ENCODE measurements around the gene WDR38. TPM values are rescaled to one million over a fixed set of nuclear protein-coding genes. Genes with fewer than 3 reads are reported as not detected.

Gene WDR38
- total and polyA plus RNA-seq, 4 donors, result not detected

- Histone ChIP-seq H3K27me3 (ENCODE audit: control insufficient read depth in 4 of 4, insufficient read depth in 4 of 4, low read length in 3 of 4) (no peaks in the 10 kb centered on the region), H3K4me1 (ENCODE audit: control insufficient read depth in 4 of 4, insufficient read depth in 4 of 4, low read length in 3 of 4) (peaks cover 0 to 31% (median 15%) of the 10 kb centered on the region in 4 donors), H3K4me3 (ENCODE audit: low read depth in 1 of 3, low read length in 3 of 3) (no peak overlapping the region), H3K36me3 (ENCODE audit: control insufficient read depth in 4 of 4, insufficient read depth in 3 of 4, low read depth in 1 of 4, low read length in 3 of 4) (peaks cover 4 to 21% (median 18%) of the 10 kb centered on the region in 4 donors), H3K9me3 (ENCODE audit: control insufficient read depth in 4 of 4, low read length in 3 of 4) (no peaks in the 10 kb centered on the region), H3K9ac (ENCODE audit: low read depth in 1 of 2, low read length in 2 of 2) (no peak overlapping the region), H3K27ac (ENCODE audit: low read depth in 1 of 2, low read length in 2 of 2) (peak overlapping the region in 1 of 2 donors; percentile 10)
- 73% methylated on average over 7 of the region's 7 CpGs for WGBS
- no peak for TF ChIP-seq MAX (IDR thresholded peaks at IDR 0.05)
- no peak for TF ChIP-seq GABPA (IDR thresholded peaks at IDR 0.05 in 1 of 2, conservative IDR thresholded peaks at IDR 0.05 in 1 of 2)
- TF ChIP-seq JUND (IDR thresholded peaks at IDR 0.05), result no peak
- no peak for TF ChIP-seq HNF4A (conservative IDR thresholded peaks at IDR 0.05)
- no peak for TF ChIP-seq RAD21 (IDR thresholded peaks at IDR 0.05)
- TF ChIP-seq REST (IDR thresholded peaks at IDR 0.05), result no peak
- TF ChIP-seq, protein P1, sequence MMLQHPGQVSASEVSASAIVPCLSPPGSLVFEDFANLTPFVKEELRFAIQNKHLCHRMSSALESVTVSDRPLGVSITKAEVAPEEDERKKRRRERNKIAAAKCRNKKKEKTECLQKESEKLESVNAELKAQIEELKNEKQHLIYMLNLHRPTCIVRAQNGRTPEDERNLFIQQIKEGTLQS (IDR thresholded peaks at IDR 0.05), result no peak
- TF ChIP-seq SP1 (IDR thresholded peaks at IDR 0.05), result no peak
- no peak for TF ChIP-seq TAF1 (conservative IDR thresholded peaks at IDR 0.05)
- no peak for TF ChIP-seq EGR1 (IDR thresholded peaks at IDR 0.05; ENCODE audit: low read depth in 2 of 2)
- TF ChIP-seq RXRA (IDR thresholded peaks at IDR 0.05), result no peak
- no peak for TF ChIP-seq YY1 (IDR thresholded peaks at IDR 0.05)
- TF ChIP-seq FOXA2 (IDR thresholded peaks at IDR 0.05), result no peak
- TF ChIP-seq, protein P2, sequence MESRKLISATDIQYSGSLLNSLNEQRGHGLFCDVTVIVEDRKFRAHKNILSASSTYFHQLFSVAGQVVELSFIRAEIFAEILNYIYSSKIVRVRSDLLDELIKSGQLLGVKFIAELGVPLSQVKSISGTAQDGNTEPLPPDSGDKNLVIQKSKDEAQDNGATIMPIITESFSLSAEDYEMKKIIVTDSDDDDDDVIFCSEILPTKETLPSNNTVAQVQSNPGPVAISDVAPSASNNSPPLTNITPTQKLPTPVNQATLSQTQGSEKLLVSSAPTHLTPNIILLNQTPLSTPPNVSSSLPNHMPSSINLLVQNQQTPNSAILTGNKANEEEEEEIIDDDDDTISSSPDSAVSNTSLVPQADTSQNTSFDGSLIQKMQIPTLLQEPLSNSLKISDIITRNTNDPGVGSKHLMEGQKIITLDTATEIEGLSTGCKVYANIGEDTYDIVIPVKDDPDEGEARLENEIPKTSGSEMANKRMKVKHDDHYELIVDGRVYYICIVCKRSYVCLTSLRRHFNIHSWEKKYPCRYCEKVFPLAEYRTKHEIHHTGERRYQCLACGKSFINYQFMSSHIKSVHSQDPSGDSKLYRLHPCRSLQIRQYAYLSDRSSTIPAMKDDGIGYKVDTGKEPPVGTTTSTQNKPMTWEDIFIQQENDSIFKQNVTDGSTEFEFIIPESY (IDR thresholded peaks at IDR 0.05), result no peak
- DNase-seq (ENCODE audit: low spot score), result no peak
These were observed 10.2 kb downstream of the WDR38 start for GRCh38 chr9:124863371-124863871.

DNA sequence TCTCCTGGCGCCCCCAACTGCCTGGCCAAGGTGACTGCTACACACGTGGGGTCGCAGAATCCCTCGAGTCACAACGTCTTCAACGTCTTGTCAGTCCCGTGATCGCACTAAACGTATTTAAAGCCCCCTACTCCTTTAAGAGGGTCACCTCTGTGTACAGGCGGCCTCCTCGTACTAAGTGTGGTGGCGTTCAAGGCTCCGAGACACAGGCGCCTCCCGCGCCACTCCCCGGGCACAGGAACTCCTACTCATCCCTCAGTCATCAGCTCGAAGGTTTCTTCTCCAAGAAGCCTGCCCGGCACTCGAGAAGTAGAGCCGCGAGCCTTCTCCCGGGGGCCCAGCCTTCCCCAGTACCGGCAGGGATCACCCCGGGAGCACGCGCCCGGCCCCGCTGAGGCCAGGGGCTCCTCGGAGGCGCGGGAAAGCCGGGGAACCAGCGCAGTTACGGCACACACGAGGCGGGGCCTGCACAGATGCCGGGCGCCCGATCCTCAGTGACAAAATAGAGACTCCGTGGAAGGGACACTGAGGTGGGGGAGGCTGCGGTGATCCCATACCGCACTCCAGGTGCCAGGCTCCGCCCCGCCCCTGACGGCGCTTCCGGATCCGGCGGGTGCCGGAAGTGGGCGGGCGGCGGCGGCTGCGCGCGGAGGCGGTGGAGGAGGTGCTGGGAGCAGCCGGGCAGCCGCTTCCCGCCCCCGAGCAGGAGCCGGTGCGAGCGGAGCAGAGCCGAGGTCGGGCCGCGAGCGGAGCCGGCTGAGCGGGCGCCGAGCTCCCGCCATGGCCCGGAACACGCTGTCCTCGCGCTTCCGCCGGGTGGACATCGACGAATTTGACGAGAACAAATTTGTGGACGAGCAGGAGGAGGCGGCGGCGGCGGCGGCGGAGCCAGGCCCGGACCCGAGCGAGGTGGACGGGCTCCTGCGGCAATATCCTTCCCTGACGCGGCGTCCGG lies 15.5 kb downstream of the WDR38 start:
- no peaks in the 10 kb centered on the region for H3K9me3 ChIP-seq (ENCODE audit: control insufficient read depth in 4 of 4, low read length in 3 of 4)
- peaks cover 0 to 4% (median 2%) of the 10 kb centered on the region in 4 donors for H3K36me3 ChIP-seq (ENCODE audit: control insufficient read depth in 4 of 4, insufficient read depth in 3 of 4, low read depth in 1 of 4, low read length in 3 of 4)
- peak overlapping the region; percentile 84 to 89 for H3K27ac ChIP-seq (ENCODE audit: low read depth in 1 of 2, low read length in 2 of 2)
- no peaks in the 10 kb centered on the region for H3K27me3 ChIP-seq (ENCODE audit: control insufficient read depth in 4 of 4, insufficient read depth in 4 of 4, low read length in 3 of 4)
- peak overlapping the region; percentile 77 to 99 for H3K9ac ChIP-seq (ENCODE audit: low read depth in 1 of 2, low read length in 2 of 2)
- peak; percentile 88 for DNase-seq (ENCODE audit: low spot score)
- under 1% methylated on average over 101 of the region's 101 CpGs for WGBS
- H3K4me3 ChIP-seq (ENCODE audit: low read depth in 1 of 3, low read length in 3 of 3), result peak overlapping the region; percentile 69 to 98 (median 79)
- peaks cover 3 to 29% (median 15%) of the 10 kb centered on the region in 4 donors for H3K4me1 ChIP-seq (ENCODE audit: control insufficient read depth in 4 of 4, insufficient read depth in 4 of 4, low read length in 3 of 4)
- TF ChIP-seq, protein P1 (IDR thresholded peaks at IDR 0.05), result no peak
- TF ChIP-seq CTCF (IDR thresholded peaks at IDR 0.05; ENCODE audit: low read depth, low read length, missing input control), result no peak
- TF ChIP-seq MAX (IDR thresholded peaks at IDR 0.05), result no peak
- TF ChIP-seq FOXA2 (IDR thresholded peaks at IDR 0.05), result no peak
- TF ChIP-seq, protein P2 (IDR thresholded peaks at IDR 0.05), result no peak

Data from liver (tissue), 9 donors.